SK-N-SH (cell line): Measurements from ENCODE around the gene NXNL2. TPM values are rescaled to one million over a fixed set of nuclear protein-coding genes. Genes with fewer than 3 reads are reported as not detected.

Source experiments
- CTCF ChIA-PET: fragments of 300-600, 350-600 bp; formaldehyde crosslinking; extraction: SDS; loops from one replicate; lab custom pipeline; 2021; lab: Yijun Ruan, JAX
- POLR2A ChIA-PET: fragments of 350-600 bp; sonication (Branson Sonifier 250); formaldehyde crosslinking; extraction: SDS; loops from one replicate; lab custom pipeline; 2020; ENCODE audit warnings: antibody characterized with exemption, inconsistent platforms; lab: Yijun Ruan, JAX
- DNase-seq: peaks from one replicate; pipeline ENCODE4 v3.0.0; 2012
- H2AFZ ChIP-seq: fragments of 200-600 bp; sonication (generic); 2 replicates; pipeline ENCODE4 v1.8.1; 2016; ENCODE audit warnings: antibody characterized with exemption, mild to moderate bottlenecking, low read depth
- H3F3A ChIP-seq: fragments of 200-600 bp; sonication (generic); replicated peaks from 2 replicates; pipeline ENCODE3; 2016; ENCODE audit warnings: antibody characterized with exemption, mild to moderate bottlenecking; ENCODE audit not compliant: insufficient read depth
- H3K27ac ChIP-seq, 2 experiments: fragments of 200-500 bp in 1 of 2; fragments of 200-600 bp in 1 of 2; sonication (Bioruptor generic) in 1 of 2; sonication (generic), shearing (Covaris generic) in 1 of 2; 2 replicates each; pipeline versions ENCODE4 v1.5.1 to v1.6.1; 2014 to 2016; ENCODE audit warnings: low read depth in 2 of 2, inconsistent platforms in 1 of 2, low read length in 1 of 2, mild to moderate bottlenecking in 1 of 2, mixed read lengths in 1 of 2
- H3K27me3 ChIP-seq: fragments of 200-600 bp; sonication (generic), shearing (Covaris generic); 2 replicates; pipeline ENCODE4 v1.6.1; 2016; ENCODE audit warnings: mixed run types; ENCODE audit not compliant: insufficient read depth
- H3K36me3 ChIP-seq, 2 experiments: fragments of 200-500 bp in 1 of 2; fragments of 200-600 bp in 1 of 2; sonication (Bioruptor generic) in 1 of 2; sonication (generic) in 1 of 2; replicated peaks in 1 of 2; 2 replicates each; pipeline versions ENCODE3 to v1.5.1; 2014 to 2016; ENCODE audit warnings: low read length in 1 of 2, mild to moderate bottlenecking in 1 of 2; ENCODE audit not compliant: insufficient read depth in 2 of 2, control insufficient read depth in 1 of 2
- H3K4me1 ChIP-seq, 2 experiments: fragments of 200-500 bp in 1 of 2; fragments of 200-600 bp in 1 of 2; sonication (Bioruptor generic) in 1 of 2; sonication (generic), shearing (Covaris generic) in 1 of 2; 2 replicates each; pipeline versions ENCODE4 v1.5.1 to v1.6.1; 2014 to 2016; ENCODE audit warnings: low read depth in 1 of 2, low read length in 1 of 2, mixed run types in 1 of 2; ENCODE audit not compliant: insufficient read depth in 2 of 2, control insufficient read depth in 1 of 2
- H3K4me2 ChIP-seq: fragments of 200-600 bp; sonication (generic), shearing (Covaris generic); 2 replicates; pipeline ENCODE4 v1.6.1; 2017; ENCODE audit warnings: mixed run types
- H3K4me3 ChIP-seq, 2 experiments: fragments of 200-500 bp in 1 of 2; fragments of 200-600 bp in 1 of 2; sonication (Bioruptor generic) in 1 of 2; sonication (generic), shearing (Covaris generic) in 1 of 2; 2 replicates each; pipeline versions ENCODE4 v1.5.1 to v1.8.1; 2014 to 2016; ENCODE audit warnings: low read depth in 2 of 2, inconsistent platforms in 1 of 2, low read length in 1 of 2, mild to moderate bottlenecking in 1 of 2, mixed read lengths in 1 of 2, moderate library complexity in 1 of 2
- H3K79me2 ChIP-seq: fragments of 200-600 bp; sonication (generic); 2 replicates; pipeline ENCODE4 v1.8.1; 2017; ENCODE audit warnings: mild to moderate bottlenecking; ENCODE audit not compliant: insufficient read depth
- H3K9ac ChIP-seq: fragments of 200-600 bp; sonication (generic); 2 replicates; pipeline ENCODE4 v1.6.1; 2017; ENCODE audit warnings: mixed run types
- H3K9me2 ChIP-seq: fragments of 200-600 bp; sonication (generic); 2 replicates; pipeline ENCODE4 v1.6.1; 2017; ENCODE audit warnings: mixed run types
- H3K9me3 ChIP-seq: fragments of 200-600 bp; sonication (generic); 2 replicates; pipeline ENCODE4 v1.6.1; 2017; ENCODE audit warnings: mixed run types, mild to moderate bottlenecking, moderate library complexity
- H4K20me1 ChIP-seq: fragments of 200-600 bp; sonication (generic); 2 replicates; pipeline ENCODE4 v1.6.1; 2017; ENCODE audit warnings: mild to moderate bottlenecking, mixed run types; ENCODE audit not compliant: insufficient read depth
- EP300 ChIP-seq, 2 experiments: IDR thresholded peaks; 2 replicates each; pipeline versions ENCODE4 v1.4.0 to v1.6.1; 2012; ENCODE audit warnings: borderline replicate concordance in 1 of 2, low read depth in 1 of 2, low read length in 1 of 2
- FOSL2 ChIP-seq: IDR thresholded peaks from 2 replicates; pipeline ENCODE4 v1.4.0; 2012; ENCODE audit warnings: low read depth, mild to moderate bottlenecking, moderate library complexity, borderline replicate concordance
- FOXM1 ChIP-seq: IDR thresholded peaks from 2 replicates; pipeline ENCODE4 v1.4.0; 2012; ENCODE audit warnings: low read depth, mild to moderate bottlenecking
- GABPA ChIP-seq: IDR thresholded peaks from 2 replicates; pipeline ENCODE4 v1.4.0; 2012; ENCODE audit warnings: low read depth, mild to moderate bottlenecking
- MEF2A ChIP-seq: IDR thresholded peaks from 2 replicates; pipeline ENCODE4 v1.4.0; 2012; ENCODE audit warnings: low read depth, borderline replicate concordance
- MXI1 ChIP-seq: IDR thresholded peaks from 2 replicates; pipeline ENCODE4 v1.6.1; 2012; ENCODE audit warnings: mild to moderate bottlenecking, low read depth, low read length, improper control_type of control experiment
- NFIC ChIP-seq: IDR thresholded peaks from 2 replicates; pipeline ENCODE4 v1.4.0; 2012; ENCODE audit warnings: borderline replicate concordance
- POLR2AphosphoS5 ChIP-seq: IDR thresholded peaks from 2 replicates; pipeline ENCODE4 v1.6.1; 2012; ENCODE audit warnings: low read depth, low read length
- RAD21 ChIP-seq: IDR thresholded peaks from 2 replicates; pipeline ENCODE4 v1.6.1; 2012; ENCODE audit warnings: mild to moderate bottlenecking, low read length
- SMC3 ChIP-seq: IDR thresholded peaks from 2 replicates; pipeline ENCODE4 v1.6.1; 2012; ENCODE audit warnings: low read depth, low read length, improper control_type of control experiment
- TAF1 ChIP-seq: IDR thresholded peaks from 2 replicates; pipeline ENCODE4 v1.6.1; 2012; ENCODE audit warnings: low read depth, mild to moderate bottlenecking, low read length, moderate library complexity, borderline replicate concordance
- YY1 ChIP-seq: IDR thresholded peaks from 2 replicates; pipeline ENCODE4 v1.4.0; 2012; ENCODE audit warnings: low read depth, mild to moderate bottlenecking
- WGBS: methylation state at CpG from one replicate; pipeline ENCODE4 v1.1.6; 2017; ENCODE audit warnings: low lambda C conversion rate; 5-methylcytosine and 5-hydroxymethylcytosine counted together
- polyA plus RNA-seq, 3 experiments: library from polyadenylated mRNA; depleted of rRNA; stranded (reverse); fragments of >200 nt; gene quantifications; 2 replicates each; pipeline ENCODE4 v1.2.3, GENCODE V29; 2012
- TF ChIP-seq, protein P1 (sequence below): IDR thresholded peaks from 2 replicates; pipeline ENCODE4 v1.4.0; 2012; ENCODE audit warnings: low read depth
- TF ChIP-seq, protein P2 (sequence below): IDR thresholded peaks from 2 replicates; pipeline ENCODE4 v1.4.0; 2012; ENCODE audit warnings: low read depth, borderline replicate concordance
- TF ChIP-seq, protein P3 (sequence below): IDR thresholded peaks from 2 replicates; pipeline ENCODE4; 2012
- TF ChIP-seq, protein P4 (sequence below): IDR thresholded peaks from 2 replicates; pipeline ENCODE4 v1.4.0; 2012; ENCODE audit warnings: low read depth, borderline replicate concordance

NXNL2 gene
- polyA plus RNA-seq, 1 of the 3 experiments (the other 2 are of a cell fraction): 3.1 TPM

DNA sequence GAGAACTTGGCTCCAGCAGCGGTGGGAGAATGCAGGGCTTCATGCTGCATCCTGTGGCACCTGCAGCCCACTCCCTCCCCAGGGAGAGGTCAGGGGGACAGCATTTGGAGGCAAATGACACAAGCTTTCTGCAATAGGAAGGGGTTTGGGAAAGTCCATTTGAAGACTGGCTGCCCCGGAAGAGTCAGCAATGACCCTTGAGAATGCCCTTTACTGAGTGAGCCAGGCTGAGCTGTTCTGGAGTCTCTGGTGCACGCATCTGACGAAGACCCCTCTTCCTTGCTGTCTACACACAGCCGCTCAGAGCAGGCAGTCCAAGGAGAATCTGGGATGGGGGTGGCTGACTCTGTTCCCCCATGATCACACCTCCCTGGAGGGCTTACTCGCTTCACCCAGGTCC lies 5.5 kb upstream of the NXNL2 start:
- Histone ChIP-seq H3K4me1 (peaks cover 4 to 31% of the 10 kb centered on the region in 2 experiments; a peak in 3 of 4 replicates), H3K4me2 (peak overlapping the region; percentile 45), H3K27ac (peak overlapping the region in 1 of 2 experiments; percentile 61; a peak in 2 of 4 replicates), H3K9me3 (no peaks in the 10 kb centered on the region), H3K79me2 (peaks cover 36% of the 10 kb centered on the region; the same call in 1 of the 2 replicates), H3K27me3 (no peaks in the 10 kb centered on the region), H3K9me2 (no peaks in the 10 kb centered on the region), H3K36me3 (no peaks in the 10 kb centered on the region)
- CTCF ChIA-PET: interaction anchor here (0.6 kb wide), 1 partner anchor 14 kb away, joined by 3 read pairs; no protein-coding TSS in a partner anchor
- 92% methylated on average over 5 of the region's 6 CpGs for WGBS
- no peak for DNase-seq
- no peak for TF ChIP-seq MXI1
- TF ChIP-seq TAF1: no peak
- TF ChIP-seq, protein P1, sequence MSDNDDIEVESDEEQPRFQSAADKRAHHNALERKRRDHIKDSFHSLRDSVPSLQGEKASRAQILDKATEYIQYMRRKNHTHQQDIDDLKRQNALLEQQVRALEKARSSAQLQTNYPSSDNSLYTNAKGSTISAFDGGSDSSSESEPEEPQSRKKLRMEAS: no peak
- TF ChIP-seq NFIC: no peak
- TF ChIP-seq EP300 (IDR thresholded peaks at IDR 0.05; ENCODE audit: borderline replicate concordance in 1 of 2, low read depth in 1 of 2, low read length in 1 of 2): no peak
- TF ChIP-seq GABPA: no peak
- TF ChIP-seq MEF2A: no peak
- TF ChIP-seq SMC3: no peak
- no peak for TF ChIP-seq FOXM1
- TF ChIP-seq YY1: no peak
- TF ChIP-seq, protein P2, sequence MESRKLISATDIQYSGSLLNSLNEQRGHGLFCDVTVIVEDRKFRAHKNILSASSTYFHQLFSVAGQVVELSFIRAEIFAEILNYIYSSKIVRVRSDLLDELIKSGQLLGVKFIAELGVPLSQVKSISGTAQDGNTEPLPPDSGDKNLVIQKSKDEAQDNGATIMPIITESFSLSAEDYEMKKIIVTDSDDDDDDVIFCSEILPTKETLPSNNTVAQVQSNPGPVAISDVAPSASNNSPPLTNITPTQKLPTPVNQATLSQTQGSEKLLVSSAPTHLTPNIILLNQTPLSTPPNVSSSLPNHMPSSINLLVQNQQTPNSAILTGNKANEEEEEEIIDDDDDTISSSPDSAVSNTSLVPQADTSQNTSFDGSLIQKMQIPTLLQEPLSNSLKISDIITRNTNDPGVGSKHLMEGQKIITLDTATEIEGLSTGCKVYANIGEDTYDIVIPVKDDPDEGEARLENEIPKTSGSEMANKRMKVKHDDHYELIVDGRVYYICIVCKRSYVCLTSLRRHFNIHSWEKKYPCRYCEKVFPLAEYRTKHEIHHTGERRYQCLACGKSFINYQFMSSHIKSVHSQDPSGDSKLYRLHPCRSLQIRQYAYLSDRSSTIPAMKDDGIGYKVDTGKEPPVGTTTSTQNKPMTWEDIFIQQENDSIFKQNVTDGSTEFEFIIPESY: no peak
- no peak for TF ChIP-seq FOSL2
- TF ChIP-seq RAD21: no peak
- TF ChIP-seq, protein P3, sequence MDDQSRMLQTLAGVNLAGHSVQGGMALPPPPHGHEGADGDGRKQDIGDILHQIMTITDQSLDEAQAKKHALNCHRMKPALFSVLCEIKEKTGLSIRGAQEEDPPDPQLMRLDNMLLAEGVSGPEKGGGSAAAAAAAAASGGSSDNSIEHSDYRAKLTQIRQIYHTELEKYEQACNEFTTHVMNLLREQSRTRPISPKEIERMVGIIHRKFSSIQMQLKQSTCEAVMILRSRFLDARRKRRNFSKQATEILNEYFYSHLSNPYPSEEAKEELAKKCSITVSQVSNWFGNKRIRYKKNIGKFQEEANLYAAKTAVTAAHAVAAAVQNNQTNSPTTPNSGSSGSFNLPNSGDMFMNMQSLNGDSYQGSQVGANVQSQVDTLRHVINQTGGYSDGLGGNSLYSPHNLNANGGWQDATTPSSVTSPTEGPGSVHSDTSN: no peak
- no peak for TF ChIP-seq POLR2AphosphoS5
- TF ChIP-seq, protein P4, sequence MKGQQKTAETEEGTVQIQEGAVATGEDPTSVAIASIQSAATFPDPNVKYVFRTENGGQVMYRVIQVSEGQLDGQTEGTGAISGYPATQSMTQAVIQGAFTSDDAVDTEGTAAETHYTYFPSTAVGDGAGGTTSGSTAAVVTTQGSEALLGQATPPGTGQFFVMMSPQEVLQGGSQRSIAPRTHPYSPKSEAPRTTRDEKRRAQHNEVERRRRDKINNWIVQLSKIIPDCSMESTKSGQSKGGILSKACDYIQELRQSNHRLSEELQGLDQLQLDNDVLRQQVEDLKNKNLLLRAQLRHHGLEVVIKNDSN: no peak
- TF ChIP-seq, all 33 proteins: peak for 0
- H2AFZ ChIP-seq: peak overlapping the region; percentile 13; the same call in 1 of the 2 replicates
- H4K20me1 ChIP-seq: no peaks in the 10 kb centered on the region
- POLR2A ChIA-PET: no interaction called here
- no peak overlapping the region for H3K9ac ChIP-seq
- peaks cover 8% of the 10 kb centered on the region for H3F3A ChIP-seq
- no peak overlapping the region for H3K4me3 ChIP-seq
